ENCODE measurements around the gene METAP1D.
"Not testable (repeated sequence)": the region's sequence is repeated elsewhere in the genome, so short reads cannot be mapped to it uniquely, and the experiment has no call there.

The METAP1D gene

DNA sequence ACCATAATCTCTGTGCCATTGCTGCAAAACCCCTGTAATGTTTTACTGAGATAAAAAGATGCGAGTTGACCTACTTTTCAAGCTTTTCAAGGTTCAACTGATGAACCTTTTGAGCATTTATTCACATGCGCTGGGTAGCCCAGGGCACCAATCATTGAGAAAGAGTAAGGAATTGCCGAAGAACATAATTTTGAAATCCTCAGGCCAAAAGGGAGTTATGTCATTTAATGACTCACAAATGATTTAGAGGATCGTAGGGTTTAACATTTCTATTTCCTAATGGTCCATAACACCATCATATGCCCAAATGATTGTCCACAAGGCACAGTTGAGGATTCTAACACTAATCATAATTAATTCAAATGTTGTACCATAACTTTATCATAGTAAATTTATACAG lies 65.4 kb downstream of the METAP1D start:
- H3K4me3 ChIP-seq (ENCODE audit: low read depth, low read length) = no peak overlapping the region
- no peak for DNase-seq (ENCODE audit: low read depth)
- TF ChIP-seq, protein P1, sequence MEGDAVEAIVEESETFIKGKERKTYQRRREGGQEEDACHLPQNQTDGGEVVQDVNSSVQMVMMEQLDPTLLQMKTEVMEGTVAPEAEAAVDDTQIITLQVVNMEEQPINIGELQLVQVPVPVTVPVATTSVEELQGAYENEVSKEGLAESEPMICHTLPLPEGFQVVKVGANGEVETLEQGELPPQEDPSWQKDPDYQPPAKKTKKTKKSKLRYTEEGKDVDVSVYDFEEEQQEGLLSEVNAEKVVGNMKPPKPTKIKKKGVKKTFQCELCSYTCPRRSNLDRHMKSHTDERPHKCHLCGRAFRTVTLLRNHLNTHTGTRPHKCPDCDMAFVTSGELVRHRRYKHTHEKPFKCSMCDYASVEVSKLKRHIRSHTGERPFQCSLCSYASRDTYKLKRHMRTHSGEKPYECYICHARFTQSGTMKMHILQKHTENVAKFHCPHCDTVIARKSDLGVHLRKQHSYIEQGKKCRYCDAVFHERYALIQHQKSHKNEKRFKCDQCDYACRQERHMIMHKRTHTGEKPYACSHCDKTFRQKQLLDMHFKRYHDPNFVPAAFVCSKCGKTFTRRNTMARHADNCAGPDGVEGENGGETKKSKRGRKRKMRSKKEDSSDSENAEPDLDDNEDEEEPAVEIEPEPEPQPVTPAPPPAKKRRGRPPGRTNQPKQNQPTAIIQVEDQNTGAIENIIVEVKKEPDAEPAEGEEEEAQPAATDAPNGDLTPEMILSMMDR (IDR thresholded peaks at IDR 0.05; ENCODE audit: low read depth, low read length, missing control alignments) = no peak

DNA sequence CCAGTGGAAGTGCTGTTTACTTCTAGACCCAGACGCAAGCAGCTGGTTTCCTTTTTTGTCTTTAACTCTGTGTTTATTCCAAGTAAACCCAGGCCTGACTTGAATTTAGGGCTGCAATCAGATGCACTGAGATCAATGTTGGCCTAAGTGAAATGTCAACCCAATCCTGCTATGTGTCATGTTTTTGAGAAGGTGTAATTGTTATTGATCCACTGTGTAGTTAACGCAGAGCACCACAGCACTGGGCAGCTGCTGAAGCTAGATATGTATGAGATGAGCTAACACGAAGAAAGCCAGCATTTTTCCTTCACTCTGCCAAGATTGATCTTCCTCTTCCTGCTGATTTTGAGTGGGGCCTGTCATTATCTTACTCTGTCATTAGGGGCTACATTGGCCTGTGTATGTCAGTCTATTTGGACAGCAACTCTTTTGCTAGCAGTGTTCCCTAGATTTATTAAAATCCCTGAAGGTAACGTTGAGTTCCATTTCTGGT lies 66.7 kb downstream of the METAP1D start:
- TF ChIP-seq, protein P1 (IDR thresholded peaks at IDR 0.05; ENCODE audit: low read depth, low read length, missing control alignments) = no peak
- H3K4me3 ChIP-seq (ENCODE audit: low read depth, low read length) = no peak overlapping the region
- no peak for DNase-seq (ENCODE audit: low read depth)

DNA sequence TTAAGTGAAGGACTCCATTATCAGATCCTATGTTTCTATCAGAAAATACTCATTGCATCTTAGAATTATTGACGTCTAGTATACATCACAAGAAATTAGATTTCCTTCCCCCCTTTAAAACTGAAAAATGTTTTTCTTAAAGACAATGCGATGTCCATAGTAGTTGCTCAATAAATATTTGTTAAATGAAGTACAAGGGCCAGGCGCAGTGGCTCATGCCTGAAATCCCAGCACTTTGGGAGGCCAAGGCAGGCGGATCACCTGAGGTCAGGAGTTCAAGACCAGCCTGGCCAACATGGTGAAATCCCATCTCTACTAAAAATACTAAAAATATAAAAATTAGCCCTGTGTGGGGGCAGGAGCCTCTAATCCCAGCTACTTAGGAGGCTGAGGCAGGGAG lies 68.2 kb downstream of the METAP1D start:
- not testable (repeated sequence) for H3K4me3 ChIP-seq (ENCODE audit: low read depth, low read length); DNase-seq (ENCODE audit: low read depth)

DNA sequence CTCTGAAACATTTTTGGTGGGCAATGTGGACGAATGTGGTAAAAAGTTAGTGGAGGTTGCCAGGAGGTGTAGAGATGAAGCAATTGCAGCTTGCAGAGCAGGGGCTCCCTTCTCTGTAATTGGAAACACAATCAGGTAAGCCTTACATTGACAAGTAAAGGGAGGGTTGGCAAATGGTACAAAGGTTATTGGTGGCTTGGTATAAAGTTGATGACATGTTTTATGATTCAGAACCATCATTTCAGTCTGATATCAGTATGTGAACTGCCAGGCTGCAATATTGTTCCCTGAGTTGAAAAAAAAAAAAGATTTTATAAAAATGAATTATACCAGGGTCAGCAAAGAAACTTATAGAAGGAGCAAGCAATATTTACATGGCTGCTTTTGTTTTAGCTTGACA lies 71.2 kb downstream of the METAP1D start:
- TF ChIP-seq, protein P1 (IDR thresholded peaks at IDR 0.05; ENCODE audit: low read depth, low read length, missing control alignments) = no peak
- DNase-seq (ENCODE audit: low read depth) = no peak
- no peak overlapping the region for H3K4me3 ChIP-seq (ENCODE audit: low read depth, low read length)

DNA sequence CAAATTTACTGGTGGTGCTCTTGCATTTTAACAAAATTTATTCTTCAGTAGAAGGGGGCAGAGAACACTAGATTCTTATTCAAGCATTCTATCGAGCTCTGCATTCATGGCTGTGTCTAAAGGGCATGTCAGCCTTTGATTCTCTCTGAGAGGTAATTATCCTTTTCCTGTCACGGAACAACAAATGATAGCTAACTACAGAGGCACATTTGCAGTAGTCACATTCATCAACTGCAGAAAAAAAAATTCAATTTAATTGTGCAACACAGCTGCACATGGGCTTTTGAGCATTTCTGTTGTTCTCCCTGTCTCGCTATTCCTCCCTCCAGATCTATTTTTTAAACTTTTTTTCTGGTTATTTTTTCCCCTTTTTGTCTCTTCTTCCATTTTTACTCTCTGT lies 72.5 kb downstream of the METAP1D start:
- H3K4me3 ChIP-seq (ENCODE audit: low read depth, low read length) = no peak overlapping the region

DNA sequence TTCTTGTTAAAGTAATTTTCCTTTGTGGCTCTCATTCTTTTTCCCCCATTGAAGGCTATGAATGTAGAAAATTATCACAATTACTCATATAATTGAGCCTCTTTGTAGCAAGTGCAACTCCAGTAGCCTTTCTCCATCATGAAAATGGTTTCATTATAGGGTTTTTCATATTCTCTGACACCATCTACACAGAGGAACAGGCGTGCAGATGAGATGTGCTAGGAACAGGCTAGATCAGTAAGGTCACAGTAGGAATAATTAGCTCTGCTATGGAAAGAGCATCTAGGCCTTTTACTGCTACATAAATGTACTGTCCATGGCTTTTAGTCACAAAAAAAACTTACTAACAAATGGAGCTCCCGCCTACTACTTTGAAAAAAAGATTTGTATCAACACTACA lies 73.0 kb downstream of the METAP1D start:
- H3K4me3 ChIP-seq (ENCODE audit: low read depth, low read length) = no peak overlapping the region
- TF ChIP-seq, protein P1 (IDR thresholded peaks at IDR 0.05; ENCODE audit: low read depth, low read length, missing control alignments) = no peak
- no peak for DNase-seq (ENCODE audit: low read depth)

More for the DNA sequence above, 72.5 kb downstream of the METAP1D start:
- TF ChIP-seq, protein P1 (IDR thresholded peaks at IDR 0.05; ENCODE audit: low read depth, low read length, missing control alignments) = no peak
- DNase-seq (ENCODE audit: low read depth) = no peak

DNA sequence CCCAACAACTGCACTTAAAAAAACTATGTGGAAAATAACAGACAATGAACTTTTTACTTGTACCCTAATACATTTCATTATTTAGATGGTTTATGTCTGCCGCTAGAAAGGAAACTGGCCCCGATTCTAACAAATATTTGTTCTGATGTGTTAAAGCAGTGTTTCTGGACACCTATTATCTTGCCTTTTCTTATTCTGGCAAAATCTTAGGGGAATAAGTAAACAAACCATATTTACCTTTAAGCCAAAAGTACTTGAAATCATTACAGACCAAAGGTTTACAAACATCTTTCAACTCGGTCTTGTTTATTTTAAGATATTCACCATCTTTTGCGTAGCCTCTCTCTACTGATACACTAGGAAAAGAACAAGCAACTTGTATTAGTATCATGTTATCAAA lies 73.8 kb downstream of the METAP1D start:
- no peak overlapping the region for H3K4me3 ChIP-seq (ENCODE audit: low read depth, low read length)
- TF ChIP-seq, protein P1 (IDR thresholded peaks at IDR 0.05; ENCODE audit: low read depth, low read length, missing control alignments) = no peak

More for the DNA sequence above, 73.8 kb downstream of the METAP1D start:
- DNase-seq (ENCODE audit: low read depth) = no peak

Data from GM12864 (cell line).